Fibroblast of lung (primary cell): ENCODE data around the gene NEDD4. TPM values are rescaled to one million over a fixed set of nuclear protein-coding genes. Genes with fewer than 3 reads are reported as not detected.
"Not testable (repeated sequence)": the region's sequence is repeated elsewhere in the genome, so short reads cannot be mapped to it uniquely, and the experiment has no call there.

Source experiments
- DNase-seq, 2 donors: peaks; one replicate each; pipeline versions ENCODE4 v3.0.0 to v3.0.0-alpha.2; 2010; ENCODE audit warnings: low read depth in 2 of 2
- H2AFZ ChIP-seq: 2 replicates; pipeline ENCODE4 v1.5.1; 2012; ENCODE audit warnings: low read length, control low read depth, inconsistent platforms
- H3K27ac ChIP-seq: 2 replicates; pipeline ENCODE4 v1.5.1; 2011; ENCODE audit warnings: low read length, control low read depth; ENCODE audit not compliant: insufficient read depth
- H3K27me3 ChIP-seq: 2 replicates; pipeline ENCODE4 v1.5.1; 2011; ENCODE audit warnings: mild to moderate bottlenecking, low read length; ENCODE audit not compliant: control insufficient read depth, insufficient read depth
- H3K36me3 ChIP-seq: 2 replicates; pipeline ENCODE4 v1.5.1; 2011; ENCODE audit warnings: low read length; ENCODE audit not compliant: control insufficient read depth, insufficient read depth
- H3K4me1 ChIP-seq: 2 replicates; pipeline ENCODE4 v1.5.1; 2011; ENCODE audit warnings: low read length; ENCODE audit not compliant: control insufficient read depth, insufficient read depth; ENCODE audit errors: extremely low read depth
- H3K4me2 ChIP-seq: 2 replicates; pipeline ENCODE4 v1.5.1; 2011; ENCODE audit warnings: low read length, control low read depth; ENCODE audit not compliant: insufficient read depth; ENCODE audit errors: extremely low read depth
- H3K4me3 ChIP-seq, 4 experiments: fragments of 200-600 bp in 1 of 4; sonication (generic) in 1 of 4; replicated peaks in 1 of 4; 2 replicates each; pipeline ENCODE4 v1.5.1; 2011 to 2016; ENCODE audit warnings: low read length in 4 of 4, low read depth in 3 of 4, mild to moderate bottlenecking in 3 of 4, control low read depth in 2 of 4, inconsistent platforms in 1 of 4, mixed read lengths in 1 of 4; ENCODE audit not compliant: insufficient read depth in 1 of 4; ENCODE audit errors: control extremely low read depth in 1 of 4
- H3K79me2 ChIP-seq: 2 replicates; pipeline ENCODE4 v1.5.1; 2012; ENCODE audit warnings: mild to moderate bottlenecking, low read length, inconsistent platforms; ENCODE audit not compliant: control insufficient read depth, insufficient read depth
- H3K9ac ChIP-seq: 2 replicates; pipeline ENCODE4 v1.5.1; 2011; ENCODE audit warnings: mild to moderate bottlenecking, low read length, control low read depth; ENCODE audit not compliant: insufficient read depth
- H3K9me3 ChIP-seq: 2 replicates; pipeline ENCODE4 v1.5.1; 2012; ENCODE audit warnings: low read depth, low read length; ENCODE audit not compliant: control insufficient read depth, insufficient read depth
- H4K20me1 ChIP-seq: 2 replicates; pipeline ENCODE4 v1.5.1; 2011; ENCODE audit warnings: low read length; ENCODE audit not compliant: control insufficient read depth, insufficient read depth; ENCODE audit errors: extremely low read depth
- CTCF ChIP-seq, 2 donors: IDR thresholded peaks in 1 of 2; conservative IDR thresholded peaks in 1 of 2; 1 replicate in 1 of 2; 2 replicates in 1 of 2; pipeline ENCODE4 v1.5.1; 2011 to 2012; ENCODE audit warnings: low read length in 2 of 2, control low read depth in 1 of 2, inconsistent platforms in 1 of 2, low read depth in 1 of 2, mild to moderate bottlenecking in 1 of 2
- EZH2 ChIP-seq: IDR thresholded peaks from 2 replicates; pipeline ENCODE4 v1.5.1; 2012; ENCODE audit warnings: low read length, control low read depth, mild to moderate bottlenecking; ENCODE audit errors: missing control alignments
- polyA plus RNA-seq, 2 donors: library from polyadenylated mRNA; depleted of rRNA in 1 of 2; stranded (reverse) in 1 of 2; unstranded in 1 of 2; fragments of >200 nt; gene quantifications; 2 replicates each; pipeline ENCODE4 v1.2.1, GENCODE V29; 2011 to 2012; ENCODE audit warnings: missing spikeins in 1 of 2
- total RNA-seq: library from RNA; depleted of rRNA; stranded (reverse); fragments of >200 nt; gene quantifications from 2 replicates; pipeline ENCODE4 v1.2.1, GENCODE V29; 2014

Gene NEDD4
- total and polyA plus RNA-seq, 2 donors (not counting 1 experiment from before 2014, with no cell fraction given) = 21.6 to 30.9 TPM

GRCh38 chr15:56016281-56016680, 22.9 kb upstream of the NEDD4 start:
- H3K9ac ChIP-seq = no peak overlapping the region
- H2AFZ ChIP-seq = no peak overlapping the region
- H3K9me3 ChIP-seq = no peaks in the 10 kb centered on the region
- H3K79me2 ChIP-seq = no peaks in the 10 kb centered on the region
- no peak overlapping the region for H3K4me3 ChIP-seq
- no peak overlapping the region for H3K27ac ChIP-seq
- no peak overlapping the region for H3K4me2 ChIP-seq
- no peaks in the 10 kb centered on the region for H3K36me3 ChIP-seq
- TF ChIP-seq EZH2 (no peak), CTCF (conservative IDR thresholded peaks at IDR 0.05 in 1 of 2, IDR thresholded peaks at IDR 0.05 in 1 of 2; ENCODE audit: low read depth in 1 of 2, low read length in 2 of 2) (no peak)
- no peak for DNase-seq
- H3K4me1 ChIP-seq = no peaks in the 10 kb centered on the region
- H3K27me3 ChIP-seq = no peaks in the 10 kb centered on the region
- no peaks in the 10 kb centered on the region for H4K20me1 ChIP-seq

DNA sequence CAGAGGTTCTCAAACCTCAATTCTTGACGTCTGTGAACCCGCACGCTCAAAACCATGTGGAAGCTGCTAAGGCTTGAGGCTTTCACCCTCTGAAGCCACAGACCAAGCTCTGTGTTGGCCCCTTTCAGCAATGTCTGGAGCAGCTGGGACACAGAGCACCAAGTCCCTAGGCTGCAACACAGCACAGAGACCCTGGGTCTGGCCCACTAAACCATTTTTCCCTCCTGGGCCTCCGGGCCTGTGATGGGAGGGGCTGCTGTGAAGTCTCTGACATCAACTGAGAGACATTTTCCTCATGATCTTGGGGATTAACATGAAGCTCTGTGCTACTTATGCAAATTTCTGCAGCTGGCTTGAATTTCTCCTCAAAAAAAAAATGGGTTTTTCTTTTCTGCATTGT, 21.3 kb upstream of the NEDD4 start:
- TF ChIP-seq EZH2 (no peak), CTCF (conservative IDR thresholded peaks at IDR 0.05 in 1 of 2, IDR thresholded peaks at IDR 0.05 in 1 of 2; ENCODE audit: low read depth in 1 of 2, low read length in 2 of 2) (no peak)
- Histone ChIP-seq H3K27ac (no peak overlapping the region), H3K36me3 (no peaks in the 10 kb centered on the region), H3K4me1 (no peaks in the 10 kb centered on the region), H3K79me2 (no peaks in the 10 kb centered on the region), H3K27me3 (no peaks in the 10 kb centered on the region), H3K9ac (no peak overlapping the region), H3K9me3 (no peaks in the 10 kb centered on the region), H3K4me2 (no peak overlapping the region), H3K4me3 (no peak overlapping the region), H4K20me1 (no peaks in the 10 kb centered on the region), H2AFZ (no peak overlapping the region)
- no peak for DNase-seq

GRCh38 chr15:56007053-56007452, 13.6 kb upstream of the NEDD4 start:
- not testable (repeated sequence) for H4K20me1 ChIP-seq, H3K4me1 ChIP-seq, H3K36me3 ChIP-seq, H3K27ac ChIP-seq, H3K79me2 ChIP-seq, H3K9me3 ChIP-seq, DNase-seq, H3K27me3 ChIP-seq
- peak overlapping the region; percentile 25 to 69 (median 40) for H3K4me3 ChIP-seq
- peak overlapping the region; percentile 1 for H3K9ac ChIP-seq
- H2AFZ ChIP-seq = peak overlapping the region; percentile 49
- H3K4me2 ChIP-seq = peak overlapping the region; percentile 75

DNA sequence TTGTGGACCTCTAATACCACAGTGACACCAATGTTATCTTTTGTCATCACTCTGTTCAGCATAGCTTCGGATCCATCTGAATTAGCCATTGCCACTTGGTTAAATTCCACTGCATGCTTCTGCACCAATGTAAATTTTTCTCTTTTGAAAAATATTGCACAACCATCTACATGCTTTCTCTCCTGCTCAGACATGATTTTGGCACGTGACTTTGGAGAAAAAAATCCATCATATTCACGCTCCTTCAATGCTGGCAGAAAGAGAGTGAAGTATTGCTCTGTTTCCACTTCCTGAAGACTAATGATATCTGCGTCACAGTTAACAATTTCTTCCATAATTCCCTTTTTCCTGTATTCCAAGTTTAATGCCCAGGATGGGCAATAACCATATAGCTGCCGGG, 13.0 kb upstream of the NEDD4 start:
- peak overlapping the region; percentile 49 for H2AFZ ChIP-seq
- H3K27me3 ChIP-seq, H3K36me3 ChIP-seq, H3K4me1 ChIP-seq, H3K79me2 ChIP-seq, H3K27ac ChIP-seq, H4K20me1 ChIP-seq, H3K9me3 ChIP-seq: not testable (repeated sequence)
- peak overlapping the region; percentile 1 for H3K9ac ChIP-seq
- H3K4me2 ChIP-seq = peak overlapping the region; percentile 75
- peak in 1 of 2 donors; percentile 56 for DNase-seq
- peak overlapping the region; percentile 25 to 69 (median 40) for H3K4me3 ChIP-seq

DNA sequence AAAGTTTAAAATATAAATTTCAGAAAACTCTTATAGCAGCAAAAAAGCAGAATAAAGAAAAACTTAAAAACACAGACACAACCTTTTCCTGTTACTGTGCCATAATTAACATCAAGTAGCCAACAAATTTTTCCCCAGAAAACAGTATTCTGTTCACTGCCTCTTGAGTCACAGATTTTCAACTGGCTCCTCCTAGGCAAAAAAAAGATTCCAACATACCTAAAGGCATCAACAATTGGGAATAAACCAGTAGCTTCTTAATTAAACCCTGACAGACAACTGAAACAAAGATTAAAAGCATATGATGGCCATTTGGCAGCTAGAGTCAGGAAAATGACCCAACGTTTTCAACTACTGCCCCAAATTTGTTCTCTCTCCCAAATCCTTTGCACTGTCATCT, 10.9 kb upstream of the NEDD4 start:
- not testable (repeated sequence) for H4K20me1 ChIP-seq, H3K79me2 ChIP-seq, H3K9ac ChIP-seq, DNase-seq, H2AFZ ChIP-seq, H3K9me3 ChIP-seq, H3K27ac ChIP-seq, H3K36me3 ChIP-seq, H3K27me3 ChIP-seq, H3K4me1 ChIP-seq, H3K4me3 ChIP-seq, H3K4me2 ChIP-seq
